ENCODE measurements around the gene PLCL2.

PLCL2 gene

DNA sequence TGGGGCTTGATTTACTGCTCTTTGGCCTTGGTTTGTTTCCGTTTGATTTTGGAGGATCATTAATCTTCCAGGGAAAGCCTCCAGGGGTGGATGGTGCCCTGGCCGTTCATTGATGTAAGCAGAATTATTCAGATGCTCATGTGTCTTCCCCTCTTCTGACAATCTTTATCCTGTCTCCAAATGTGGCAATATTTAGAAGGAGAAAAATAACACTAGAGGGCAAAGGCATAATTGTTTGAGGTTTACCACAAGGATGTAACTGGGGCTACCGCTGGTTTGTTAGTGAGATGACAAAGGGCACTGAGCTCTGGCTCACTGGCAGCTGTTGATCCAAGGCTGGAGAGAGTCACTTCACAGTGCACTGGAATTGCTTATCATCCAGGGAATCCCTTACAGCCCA lies 18.2 kb upstream of the PLCL2 start:
- Histone ChIP-seq H3K14ac (ENCODE audit: low read length) (no peak overlapping the region), H4K91ac (ENCODE audit: low read depth, low read length) (no peak overlapping the region), H2BK5ac (ENCODE audit: low read depth, low read length, poor library complexity) (no peak overlapping the region), H4K12ac (ENCODE audit: low read depth, low read length) (no peak overlapping the region), H2AK5ac (ENCODE audit: low read length) (no peak overlapping the region), H3K9ac (ENCODE audit: low read length) (no peak overlapping the region), H3K27me3 (ENCODE audit: insufficient read depth, low read length) (no peaks in the 10 kb centered on the region), H3K36me3 (ENCODE audit: control insufficient read depth in 1 of 2, insufficient read depth in 2 of 2, low read length in 2 of 2) (no peaks in the 10 kb centered on the region), H3K4me2 (ENCODE audit: low read length) (no peak overlapping the region), H2BK120ac (ENCODE audit: insufficient read depth, low read length, poor library complexity) (no peak overlapping the region), H3K27ac (ENCODE audit: low read depth, low read length) (no peak overlapping the region), H3K9me3 (ENCODE audit: insufficient read depth, low read depth, low read length) (no peaks in the 10 kb centered on the region), H3K18ac (ENCODE audit: low read length) (no peak overlapping the region), H3K4me3 (ENCODE audit: low read depth, low read length) (no peak overlapping the region), H2BK12ac (ENCODE audit: low read length) (no peak overlapping the region), H2AFZ (ENCODE audit: insufficient read depth, low read length, poor library complexity) (no peak overlapping the region), H3K4me1 (ENCODE audit: control insufficient read depth in 1 of 2, insufficient read depth in 2 of 2, low read length in 2 of 2) (no peaks in the 10 kb centered on the region), H3K79me1 (ENCODE audit: low read length) (no peaks in the 10 kb centered on the region), H3K23ac (ENCODE audit: low read length) (no peak overlapping the region), H3K79me2 (ENCODE audit: control insufficient read depth, insufficient read depth, low read length, poor library complexity) (no peaks in the 10 kb centered on the region), H4K8ac (ENCODE audit: low read depth, low read length) (no peak overlapping the region), H3K4ac (ENCODE audit: low read depth, low read length) (no peak overlapping the region)
- no CpG with 5 or more reads among the region's 3 CpGs for WGBS (ENCODE audit: extremely low coverage, insufficient coverage, insufficient read length)
- no peak for DNase-seq

DNA sequence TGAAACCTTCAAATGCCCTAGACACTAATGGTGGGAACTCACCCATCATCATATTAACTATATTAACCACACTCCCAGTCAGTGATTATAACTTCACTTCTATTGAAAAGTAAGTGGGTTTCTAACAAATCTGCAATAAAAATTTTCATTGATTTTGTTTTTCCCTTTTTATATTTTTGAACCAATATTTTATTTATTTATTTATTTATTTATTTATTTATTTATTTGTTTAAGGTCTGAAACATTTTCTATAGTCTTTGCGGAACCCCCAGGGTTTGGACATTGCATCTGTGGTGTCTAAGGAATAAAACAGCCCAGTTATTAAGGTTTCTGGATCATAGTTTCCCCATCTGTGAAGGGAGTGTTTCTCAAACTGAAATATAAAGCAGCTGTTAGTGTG lies 16.2 kb upstream of the PLCL2 start:
- H3K79me2 ChIP-seq (ENCODE audit: control insufficient read depth, insufficient read depth, low read length, poor library complexity), result no peaks in the 10 kb centered on the region
- DNase-seq, result no peak
- no peak overlapping the region for H2BK120ac ChIP-seq (ENCODE audit: insufficient read depth, low read length, poor library complexity)
- H3K27me3 ChIP-seq (ENCODE audit: insufficient read depth, low read length), result no peaks in the 10 kb centered on the region
- no peaks in the 10 kb centered on the region for H3K9me3 ChIP-seq (ENCODE audit: insufficient read depth, low read depth, low read length)
- H3K79me1 ChIP-seq (ENCODE audit: low read length), result no peaks in the 10 kb centered on the region
- no peak overlapping the region for H3K4me2 ChIP-seq (ENCODE audit: low read length)
- H2AFZ ChIP-seq (ENCODE audit: insufficient read depth, low read length, poor library complexity), result no peak overlapping the region
- no peaks in the 10 kb centered on the region for H3K36me3 ChIP-seq (ENCODE audit: control insufficient read depth in 1 of 2, insufficient read depth in 2 of 2, low read length in 2 of 2)
- no peak overlapping the region for H3K4ac ChIP-seq (ENCODE audit: low read depth, low read length)
- no peak overlapping the region for H3K27ac ChIP-seq (ENCODE audit: low read depth, low read length)
- H2BK12ac ChIP-seq (ENCODE audit: low read length), result no peak overlapping the region
- H4K91ac ChIP-seq (ENCODE audit: low read depth, low read length), result no peak overlapping the region
- H2AK5ac ChIP-seq (ENCODE audit: low read length), result no peak overlapping the region
- H3K14ac ChIP-seq (ENCODE audit: low read length), result no peak overlapping the region
- H3K9ac ChIP-seq (ENCODE audit: low read length), result no peak overlapping the region
- no peak overlapping the region for H4K8ac ChIP-seq (ENCODE audit: low read depth, low read length)
- no peak overlapping the region for H3K18ac ChIP-seq (ENCODE audit: low read length)
- no peak overlapping the region for H3K23ac ChIP-seq (ENCODE audit: low read length)
- no peak overlapping the region for H4K12ac ChIP-seq (ENCODE audit: low read depth, low read length)
- WGBS (ENCODE audit: extremely low coverage, insufficient coverage, insufficient read length), result no CpG with 5 or more reads among the region's 1 CpG
- H3K4me1 ChIP-seq (ENCODE audit: control insufficient read depth in 1 of 2, insufficient read depth in 2 of 2, low read length in 2 of 2), result no peaks in the 10 kb centered on the region
- no peak overlapping the region for H2BK5ac ChIP-seq (ENCODE audit: low read depth, low read length, poor library complexity)
- H3K4me3 ChIP-seq (ENCODE audit: low read depth, low read length), result no peak overlapping the region

DNA sequence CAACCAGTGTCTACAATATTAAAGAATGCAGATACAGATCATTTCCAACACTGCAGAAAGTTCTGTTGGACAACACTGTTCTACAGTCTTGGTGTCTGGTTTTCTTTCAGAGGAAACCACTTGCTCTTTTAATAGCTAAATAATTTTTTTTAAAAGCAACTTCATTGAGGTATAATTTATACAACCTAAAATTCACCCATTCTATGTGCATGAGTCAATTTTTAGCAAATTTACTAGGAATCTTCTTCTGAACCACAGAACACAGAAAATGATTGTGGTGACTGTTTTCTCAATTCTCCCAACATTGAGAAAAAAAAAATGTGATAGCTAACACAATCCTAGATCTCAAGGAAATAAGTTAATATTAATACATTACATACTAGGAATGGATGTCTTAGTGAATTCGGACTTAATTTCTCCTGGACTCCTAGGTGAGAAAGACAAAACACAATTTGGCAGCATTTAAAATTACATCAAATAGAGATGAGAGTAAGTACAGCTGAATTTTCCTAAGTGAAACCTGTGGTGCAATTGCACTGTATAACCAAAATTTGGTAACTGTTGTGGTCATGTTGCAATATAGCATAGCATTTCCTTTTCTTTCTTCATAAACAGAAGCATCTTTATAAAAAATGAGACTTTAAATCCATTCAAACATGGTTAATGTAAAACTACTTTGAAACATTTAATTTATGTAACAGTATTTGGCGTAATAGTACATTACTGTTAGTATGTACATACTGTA lies 15.3 kb upstream of the PLCL2 start:
- H3K14ac ChIP-seq (ENCODE audit: low read length), result no peak overlapping the region
- peak in 1 of 2 donors; percentile 31 for DNase-seq
- H4K8ac ChIP-seq (ENCODE audit: low read depth, low read length), result no peak overlapping the region
- no peaks in the 10 kb centered on the region for H3K79me2 ChIP-seq (ENCODE audit: control insufficient read depth, insufficient read depth, low read length, poor library complexity)
- H4K91ac ChIP-seq (ENCODE audit: low read depth, low read length), result no peak overlapping the region
- H4K12ac ChIP-seq (ENCODE audit: low read depth, low read length), result no peak overlapping the region
- H3K27ac ChIP-seq (ENCODE audit: low read depth, low read length), result no peak overlapping the region
- no peaks in the 10 kb centered on the region for H3K9me3 ChIP-seq (ENCODE audit: insufficient read depth, low read depth, low read length)
- H3K18ac ChIP-seq (ENCODE audit: low read length), result no peak overlapping the region
- H3K9ac ChIP-seq (ENCODE audit: low read length), result no peak overlapping the region
- no peak overlapping the region for H2BK5ac ChIP-seq (ENCODE audit: low read depth, low read length, poor library complexity)
- H2AK5ac ChIP-seq (ENCODE audit: low read length), result no peak overlapping the region
- H3K36me3 ChIP-seq (ENCODE audit: control insufficient read depth in 1 of 2, insufficient read depth in 2 of 2, low read length in 2 of 2), result no peaks in the 10 kb centered on the region
- no peak overlapping the region for H3K4me3 ChIP-seq (ENCODE audit: low read depth, low read length)
- no peak overlapping the region for H3K4ac ChIP-seq (ENCODE audit: low read depth, low read length)
- WGBS (ENCODE audit: extremely low coverage, insufficient coverage, insufficient read length), result no CpG with 5 or more reads among the region's 2 CpGs
- no peaks in the 10 kb centered on the region for H3K79me1 ChIP-seq (ENCODE audit: low read length)
- no peak overlapping the region for H2BK120ac ChIP-seq (ENCODE audit: insufficient read depth, low read length, poor library complexity)
- no peak overlapping the region for H2BK12ac ChIP-seq (ENCODE audit: low read length)
- H3K27me3 ChIP-seq (ENCODE audit: insufficient read depth, low read length), result no peaks in the 10 kb centered on the region
- H3K4me1 ChIP-seq (ENCODE audit: control insufficient read depth in 1 of 2, insufficient read depth in 2 of 2, low read length in 2 of 2), result no peaks in the 10 kb centered on the region
- no peak overlapping the region for H3K23ac ChIP-seq (ENCODE audit: low read length)
- H2AFZ ChIP-seq (ENCODE audit: insufficient read depth, low read length, poor library complexity), result no peak overlapping the region
- no peak overlapping the region for H3K4me2 ChIP-seq (ENCODE audit: low read length)

DNA sequence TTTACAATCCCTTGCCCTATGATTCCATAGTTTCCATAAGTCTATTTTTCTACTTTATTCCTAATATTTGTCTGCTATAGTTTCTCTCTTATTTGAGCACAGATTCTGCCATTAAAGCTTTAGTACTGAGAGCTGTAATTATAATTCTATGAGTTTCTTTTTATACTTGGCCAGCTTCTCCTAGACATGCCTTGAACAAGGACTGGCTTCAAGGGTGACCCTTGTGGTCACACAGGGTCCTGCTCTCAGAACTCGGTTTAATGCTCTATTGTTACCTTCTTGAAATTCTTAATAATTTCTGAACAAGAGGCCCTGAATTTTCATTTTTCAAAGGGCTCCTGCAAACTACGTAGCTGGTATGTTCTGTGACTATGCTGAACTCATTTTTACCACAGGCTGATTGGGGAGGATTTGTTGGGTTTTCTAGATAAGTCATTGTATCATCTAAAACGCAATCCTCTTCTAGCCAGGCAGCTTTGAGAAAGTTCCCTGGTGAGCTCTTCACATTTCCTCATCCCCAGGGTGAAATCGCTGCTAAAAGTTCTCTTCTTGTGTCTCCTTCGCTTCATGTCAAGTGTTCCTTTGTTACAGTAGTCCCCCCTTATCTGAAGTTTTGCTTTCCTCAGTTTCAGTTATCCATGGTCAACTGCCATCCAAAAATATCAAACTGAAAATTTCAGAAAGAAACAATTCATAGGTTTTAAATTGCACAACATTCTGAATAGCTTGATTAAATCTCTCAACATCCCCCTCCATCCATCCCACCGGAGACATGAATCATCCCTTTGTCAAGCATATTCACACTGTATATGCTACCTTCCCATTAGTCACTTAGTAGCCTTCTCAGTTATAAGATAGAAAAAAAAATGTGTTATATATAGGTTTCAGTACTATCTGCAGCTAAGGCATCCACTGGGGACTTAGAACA lies 12.6 kb upstream of the PLCL2 start:
- H3K14ac ChIP-seq (ENCODE audit: low read length), result no peak overlapping the region
- H3K27ac ChIP-seq (ENCODE audit: low read depth, low read length), result no peak overlapping the region
- H3K4me3 ChIP-seq (ENCODE audit: low read depth, low read length), result no peak overlapping the region
- no peaks in the 10 kb centered on the region for H3K36me3 ChIP-seq (ENCODE audit: control insufficient read depth in 1 of 2, insufficient read depth in 2 of 2, low read length in 2 of 2)
- no peak overlapping the region for H2BK120ac ChIP-seq (ENCODE audit: insufficient read depth, low read length, poor library complexity)
- no peak overlapping the region for H3K4ac ChIP-seq (ENCODE audit: low read depth, low read length)
- H2BK12ac ChIP-seq (ENCODE audit: low read length), result no peak overlapping the region
- no peak overlapping the region for H2BK5ac ChIP-seq (ENCODE audit: low read depth, low read length, poor library complexity)
- no peak overlapping the region for H4K12ac ChIP-seq (ENCODE audit: low read depth, low read length)
- H3K23ac ChIP-seq (ENCODE audit: low read length), result no peak overlapping the region
- no peak overlapping the region for H3K18ac ChIP-seq (ENCODE audit: low read length)
- no peak overlapping the region for H3K9ac ChIP-seq (ENCODE audit: low read length)
- peaks cover 0 to 4% of the 10 kb centered on the region in 2 experiments for H3K4me1 ChIP-seq (ENCODE audit: control insufficient read depth in 1 of 2, insufficient read depth in 2 of 2, low read length in 2 of 2)
- H3K79me2 ChIP-seq (ENCODE audit: control insufficient read depth, insufficient read depth, low read length, poor library complexity), result no peaks in the 10 kb centered on the region
- H2AK5ac ChIP-seq (ENCODE audit: low read length), result no peak overlapping the region
- H3K27me3 ChIP-seq (ENCODE audit: insufficient read depth, low read length), result no peaks in the 10 kb centered on the region
- peak in 1 of 2 donors; percentile 10 for DNase-seq
- WGBS (ENCODE audit: extremely low coverage, insufficient coverage, insufficient read length), result no CpG with 5 or more reads among the region's 6 CpGs
- H3K79me1 ChIP-seq (ENCODE audit: low read length), result no peaks in the 10 kb centered on the region
- H4K91ac ChIP-seq (ENCODE audit: low read depth, low read length), result no peak overlapping the region
- no peaks in the 10 kb centered on the region for H3K9me3 ChIP-seq (ENCODE audit: insufficient read depth, low read depth, low read length)
- H2AFZ ChIP-seq (ENCODE audit: insufficient read depth, low read length, poor library complexity), result no peak overlapping the region
- H4K8ac ChIP-seq (ENCODE audit: low read depth, low read length), result no peak overlapping the region
- H3K4me2 ChIP-seq (ENCODE audit: low read length), result no peak overlapping the region
